HCT116 (cell line): ENCODE results near the gene BMERB1. TPM values are rescaled to one million over a fixed set of nuclear protein-coding genes. Genes with fewer than 3 reads are reported as not detected.

Experiments
- ATAC-seq: fragments of 200-7000 bp; cut with Tn5 transposase; 2 replicates; pipeline ENCODE4 v1.9.1; 2020; ENCODE audit warnings: mild to moderate bottlenecking, moderate library complexity
- BruUV-seq: library from RNA; stranded (reverse); fragments of 400-500 nt; replicated peaks from 2 replicates; lab custom pipeline; 2021; lab: Mats Ljungman, UMichigan
- CTCF ChIA-PET: fragments of 300-600 bp; sonication (Branson Sonifier 250); formaldehyde crosslinking; loops from one replicate; lab custom pipeline; 2021; ENCODE audit warnings: antibody characterized with exemption; lab: Charles Lee
- POLR2A ChIA-PET: fragments of 300-600, 350-600 bp; sonication (Branson Sonifier 250); formaldehyde crosslinking; loops from one replicate; lab custom pipeline; 2021; ENCODE audit warnings: antibody characterized with exemption; lab: Charles Lee
- RAD21 ChIA-PET, 2 experiments: fragments of 300-600 bp; sonication (Branson Sonifier 250); formaldehyde crosslinking; loops; one replicate each; lab custom pipeline; 2023; ENCODE audit warnings: low total read pairs in 2 of 2; ENCODE audit not compliant: uncharacterized antibody in 2 of 2, unreplicated experiment in 2 of 2, low non-redundant PET in 1 of 2; lab: Charles Lee
- DNase-seq: peaks from one replicate; pipeline ENCODE4 v3.0.0-alpha.2; 2010; ENCODE audit warnings: low read depth, low spot score
- H2AFZ ChIP-seq: fragments of 200-600 bp; shearing (Covaris generic), sonication (generic); 2 replicates; pipeline ENCODE4 v1.6.1; 2017; ENCODE audit warnings: low read depth, mixed run types, mixed read lengths, antibody characterized with exemption, low read length; ENCODE audit not compliant: poor library complexity, severe bottlenecking
- H3K27ac ChIP-seq: 2 replicates; pipeline ENCODE4 v1.5.1; 2012; ENCODE audit warnings: low read depth, low read length
- H3K27me3 ChIP-seq: fragments of 200-600 bp; sonication (generic); 2 replicates; pipeline ENCODE4 v1.6.1; 2016; ENCODE audit warnings: mixed run types, low read length, mixed read lengths; ENCODE audit not compliant: insufficient read depth
- H3K36me3 ChIP-seq, 2 experiments: fragments of 200-500 bp in 1 of 2; fragments of 200-600 bp in 1 of 2; sonication (Bioruptor generic) in 1 of 2; sonication (generic) in 1 of 2; 2 replicates each; pipeline versions ENCODE4 v1.5.1 to v1.6.1; 2014 to 2016; ENCODE audit warnings: low read length in 2 of 2, inconsistent platforms in 1 of 2, mixed read lengths in 1 of 2, mixed run types in 1 of 2; ENCODE audit not compliant: insufficient read depth in 2 of 2, control insufficient read depth in 1 of 2
- H3K4me1 ChIP-seq, 2 experiments: fragments of 200-600 bp in 1 of 2; sonication (generic) in 1 of 2; 2 replicates each; pipeline versions ENCODE4 v1.5.1 to v1.6.1; 2012 to 2017; ENCODE audit warnings: low read length in 2 of 2, inconsistent platforms in 1 of 2, mild to moderate bottlenecking in 1 of 2, mixed read lengths in 1 of 2, mixed run types in 1 of 2, moderate library complexity in 1 of 2; ENCODE audit not compliant: insufficient read depth in 2 of 2, control insufficient read depth in 1 of 2
- H3K4me2 ChIP-seq: fragments of 200-600 bp; sonication (generic); 2 replicates; pipeline ENCODE4 v1.6.1; 2017; ENCODE audit warnings: mixed run types, low read length, mixed read lengths
- H3K4me3 ChIP-seq, 2 experiments: fragments of 200-600 bp in 1 of 2; sonication (generic) in 1 of 2; replicated peaks in 1 of 2; 2 replicates each; pipeline ENCODE4 v1.5.1; 2011 to 2016; ENCODE audit warnings: low read length in 2 of 2, control low read depth in 1 of 2, low read depth in 1 of 2, mild to moderate bottlenecking in 1 of 2, mixed read lengths in 1 of 2, mixed run types in 1 of 2
- H3K79me2 ChIP-seq: fragments of 200-600 bp; sonication (generic); 2 replicates; pipeline ENCODE4 v1.6.1; 2017; ENCODE audit warnings: mild to moderate bottlenecking, mixed run types, low read length, moderate library complexity, mixed read lengths; ENCODE audit not compliant: insufficient read depth
- H3K9ac ChIP-seq: fragments of 200-600 bp; sonication (generic); 2 replicates; pipeline ENCODE4 v1.6.1; 2016; ENCODE audit warnings: low read length, mixed read lengths
- H3K9me2 ChIP-seq: fragments of 200-600 bp; sonication (generic), shearing (Covaris generic); 2 replicates; pipeline ENCODE4 v1.6.1; 2017; ENCODE audit warnings: mixed run types, mild to moderate bottlenecking, moderate library complexity; ENCODE audit not compliant: insufficient read depth
- H3K9me3 ChIP-seq, 2 experiments: fragments of 200-500 bp in 1 of 2; fragments of 200-600 bp in 1 of 2; sonication (Bioruptor generic) in 1 of 2; sonication (generic) in 1 of 2; 2 replicates each; pipeline ENCODE4 v1.6.1; 2014 to 2017; ENCODE audit warnings: low read length in 2 of 2, mixed read lengths in 2 of 2, inconsistent platforms in 1 of 2, low read depth in 1 of 2, mild to moderate bottlenecking in 1 of 2, mixed run types in 1 of 2, moderate library complexity in 1 of 2; ENCODE audit not compliant: control insufficient read depth in 1 of 2, insufficient read depth in 1 of 2
- H4K20me1 ChIP-seq: fragments of 200-600 bp; sonication (generic), shearing (Covaris generic); 2 replicates; pipeline ENCODE4 v1.6.1; 2017; ENCODE audit warnings: mixed run types, mild to moderate bottlenecking, moderate library complexity; ENCODE audit not compliant: insufficient read depth
- CEBPB ChIP-seq: IDR thresholded peaks from 2 replicates; pipeline ENCODE4 v1.6.1; 2012; ENCODE audit warnings: low read depth
- EGR1 ChIP-seq: IDR thresholded peaks from 2 replicates; pipeline ENCODE4 v1.6.1; 2012; ENCODE audit warnings: low read depth
- ELF1 ChIP-seq: IDR thresholded peaks from 2 replicates; pipeline ENCODE4 v1.6.1; 2012; ENCODE audit warnings: low read depth, borderline replicate concordance
- EZH2 ChIP-seq: fragments of 200-600 bp; sonication (generic); IDR thresholded peaks from 2 replicates; pipeline ENCODE4 v1.6.1; 2017; ENCODE audit warnings: antibody characterized with exemption, mixed run types
- EZH2phosphoT487 ChIP-seq: fragments of 200-600 bp; IDR thresholded peaks from 2 replicates; pipeline ENCODE4 v1.6.1; 2018; ENCODE audit warnings: antibody characterized with exemption, borderline replicate concordance
- FOSL1 ChIP-seq: IDR thresholded peaks from 2 replicates; pipeline ENCODE4 v1.6.1; 2012; ENCODE audit warnings: low read depth
- JUND ChIP-seq: IDR thresholded peaks from 2 replicates; pipeline ENCODE4 v1.6.1; 2012
- POLR2AphosphoS5 ChIP-seq: IDR thresholded peaks from 2 replicates; pipeline ENCODE4 v1.6.1; 2011; ENCODE audit warnings: mild to moderate bottlenecking, low read depth, low read length, moderate library complexity
- RAD21 ChIP-seq: IDR thresholded peaks from 2 replicates; pipeline ENCODE4 v1.6.1; 2012; ENCODE audit warnings: low read depth, mild to moderate bottlenecking
- SIN3A ChIP-seq: IDR thresholded peaks from 2 replicates; pipeline ENCODE4 v1.6.1; 2012; ENCODE audit warnings: low read depth
- SP1 ChIP-seq: IDR thresholded peaks from 2 replicates; pipeline ENCODE4 v1.6.1; 2012; ENCODE audit warnings: low read depth
- SRF ChIP-seq: IDR thresholded peaks from 2 replicates; pipeline ENCODE4 v1.6.1; 2012; ENCODE audit warnings: low read depth
- TCF7L2 ChIP-seq: IDR thresholded peaks from 2 replicates; pipeline ENCODE4 v1.7.0; 2011; ENCODE audit warnings: borderline replicate concordance, inconsistent platforms; ENCODE audit not compliant: insufficient read depth, insufficient read length; ENCODE audit errors: extremely low read depth
- YY1 ChIP-seq: IDR thresholded peaks from 2 replicates; pipeline ENCODE4 v1.6.1; 2011; ENCODE audit warnings: low read length, low read depth, moderate library complexity, mild to moderate bottlenecking; ENCODE audit not compliant: insufficient replicate concordance; ENCODE audit errors: extremely low read depth
- ZFX ChIP-seq: fragments of 450-650 bp; IDR thresholded peaks from 2 replicates; pipeline ENCODE4 v1.6.1; 2017
- ZNF274 ChIP-seq: fragments of 200-500 bp; sonication (Bioruptor generic); IDR thresholded peaks from 2 replicates; pipeline ENCODE4 v1.6.1; 2014; ENCODE audit warnings: mild to moderate bottlenecking, low read depth, low read length, inconsistent platforms
- intact Hi-C: fragments of 100-400 bp; cut with micrococcal nuclease; formaldehyde crosslinking; loops from 2 replicates; pipeline ENCODE4 v1.10.0; 2022
- total RNA-seq: library from RNA; stranded (reverse); gene quantifications from one replicate; pipeline ENCODE4 v1.2.1, GENCODE V29; 2021; ENCODE audit not compliant: unreplicated experiment
- TF ChIP-seq, protein P1 (sequence below): IDR thresholded peaks from 2 replicates; pipeline ENCODE4 v1.6.1; 2012; ENCODE audit warnings: low read depth

BMERB1 gene
- total RNA-seq, 1 experiment from 2014 or later: 43.6 TPM

DNA sequence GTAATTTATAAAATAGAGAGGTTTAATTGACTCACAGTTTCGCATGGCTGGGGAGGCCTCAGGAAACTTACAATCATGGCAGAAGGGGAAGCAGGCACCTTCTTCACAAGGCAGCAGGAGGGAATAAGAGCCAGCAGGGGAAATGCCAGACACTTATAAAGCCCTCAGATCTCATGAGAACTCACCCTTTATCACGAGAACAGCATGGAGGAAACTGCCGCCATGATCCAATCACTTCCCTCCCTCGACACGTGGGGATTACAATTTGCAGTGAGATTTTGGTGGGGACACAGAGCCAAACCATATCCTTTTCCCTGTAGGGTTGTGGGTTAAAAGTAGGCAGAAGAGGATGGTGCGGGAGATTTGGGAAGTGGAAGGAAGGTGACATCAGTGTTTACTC lies 101.4 kb downstream of the BMERB1 start:
- no peak overlapping the region for H3K4me3 ChIP-seq
- DNase-seq: no peak
- no peak overlapping the region for H3K4me2 ChIP-seq
- RAD21 ChIA-PET: no interaction called here
- no peak for ATAC-seq
- TF ChIP-seq ZNF274: no peak
- TF ChIP-seq YY1: no peak
- TF ChIP-seq JUND: no peak
- no peak for TF ChIP-seq CEBPB
- TF ChIP-seq SP1: no peak
- no peak overlapping the region for H3K9ac ChIP-seq
- H3K27me3 ChIP-seq: no peaks in the 10 kb centered on the region
- CTCF ChIA-PET: interaction anchor here (2.4 kb wide), 1 partner anchor 15 kb away, joined by 8 read pairs; no protein-coding TSS in a partner anchor
- no peak overlapping the region for H2AFZ ChIP-seq
- no peaks in the 10 kb centered on the region for H3K9me3 ChIP-seq
- intact Hi-C loops: no loop called here
- H3K9me2 ChIP-seq: no peaks in the 10 kb centered on the region
- no peaks in the 10 kb centered on the region for H3K79me2 ChIP-seq
- peaks cover 2 to 11% of the 10 kb centered on the region in 2 experiments; a peak in 3 of 4 replicates for H3K4me1 ChIP-seq
- no peaks in the 10 kb centered on the region for H4K20me1 ChIP-seq
- H3K36me3 ChIP-seq: no peaks in the 10 kb centered on the region
- POLR2A ChIA-PET: no interaction called here
- no peak overlapping the region for H3K27ac ChIP-seq
- no TSS peak for BruUV-seq

DNA sequence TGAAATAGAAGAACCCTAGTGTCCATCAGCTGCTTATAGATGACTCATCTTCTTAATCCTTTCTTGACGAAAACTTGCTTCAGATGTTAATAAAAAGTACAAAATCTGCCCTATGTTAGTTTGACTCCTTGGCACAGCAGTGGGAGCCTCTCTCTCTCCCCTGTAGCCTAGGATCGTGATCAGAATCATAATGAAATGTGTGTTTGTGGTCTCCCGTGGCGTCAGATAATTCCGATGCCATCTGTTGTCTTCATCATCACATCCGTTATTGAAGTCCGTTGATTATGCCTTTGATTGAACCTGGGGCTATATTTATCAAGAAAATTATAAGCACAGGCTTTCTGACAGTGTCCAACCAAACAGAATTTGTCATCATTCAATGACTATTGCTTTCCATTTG lies 102.5 kb downstream of the BMERB1 start:
- ATAC-seq (no peak), DNase-seq (no peak)
- H2AFZ ChIP-seq: no peak overlapping the region
- H4K20me1 ChIP-seq: no peaks in the 10 kb centered on the region
- no peaks in the 10 kb centered on the region for H3K27me3 ChIP-seq
- no peak overlapping the region for H3K9ac ChIP-seq
- no peaks in the 10 kb centered on the region for H3K9me2 ChIP-seq
- H3K79me2 ChIP-seq: no peaks in the 10 kb centered on the region
- RAD21 ChIA-PET: no interaction called here
- POLR2A ChIA-PET: no interaction called here
- H3K36me3 ChIP-seq: no peaks in the 10 kb centered on the region
- no peak overlapping the region for H3K4me2 ChIP-seq
- intact Hi-C loops: no loop called here
- no TSS peak for BruUV-seq
- no peak overlapping the region for H3K27ac ChIP-seq
- no peaks in the 10 kb centered on the region for H3K9me3 ChIP-seq
- no peak overlapping the region for H3K4me3 ChIP-seq
- CTCF ChIA-PET: no interaction called here
- peaks cover 2 to 11% of the 10 kb centered on the region in 2 experiments; a peak in 3 of 4 replicates for H3K4me1 ChIP-seq
- no peak for TF ChIP-seq CEBPB
- no peak for TF ChIP-seq EGR1
- no peak for TF ChIP-seq EZH2
- no peak for TF ChIP-seq YY1
- no peak for TF ChIP-seq FOSL1
- TF ChIP-seq TCF7L2: no peak
- no peak for TF ChIP-seq JUND
- TF ChIP-seq SP1: no peak
- TF ChIP-seq ELF1: no peak
- TF ChIP-seq ZFX: no peak
- TF ChIP-seq RAD21: no peak
- no peak for TF ChIP-seq POLR2AphosphoS5
- TF ChIP-seq SIN3A: no peak
- no peak for TF ChIP-seq EZH2phosphoT487
- TF ChIP-seq SRF: no peak
- TF ChIP-seq, protein P1, sequence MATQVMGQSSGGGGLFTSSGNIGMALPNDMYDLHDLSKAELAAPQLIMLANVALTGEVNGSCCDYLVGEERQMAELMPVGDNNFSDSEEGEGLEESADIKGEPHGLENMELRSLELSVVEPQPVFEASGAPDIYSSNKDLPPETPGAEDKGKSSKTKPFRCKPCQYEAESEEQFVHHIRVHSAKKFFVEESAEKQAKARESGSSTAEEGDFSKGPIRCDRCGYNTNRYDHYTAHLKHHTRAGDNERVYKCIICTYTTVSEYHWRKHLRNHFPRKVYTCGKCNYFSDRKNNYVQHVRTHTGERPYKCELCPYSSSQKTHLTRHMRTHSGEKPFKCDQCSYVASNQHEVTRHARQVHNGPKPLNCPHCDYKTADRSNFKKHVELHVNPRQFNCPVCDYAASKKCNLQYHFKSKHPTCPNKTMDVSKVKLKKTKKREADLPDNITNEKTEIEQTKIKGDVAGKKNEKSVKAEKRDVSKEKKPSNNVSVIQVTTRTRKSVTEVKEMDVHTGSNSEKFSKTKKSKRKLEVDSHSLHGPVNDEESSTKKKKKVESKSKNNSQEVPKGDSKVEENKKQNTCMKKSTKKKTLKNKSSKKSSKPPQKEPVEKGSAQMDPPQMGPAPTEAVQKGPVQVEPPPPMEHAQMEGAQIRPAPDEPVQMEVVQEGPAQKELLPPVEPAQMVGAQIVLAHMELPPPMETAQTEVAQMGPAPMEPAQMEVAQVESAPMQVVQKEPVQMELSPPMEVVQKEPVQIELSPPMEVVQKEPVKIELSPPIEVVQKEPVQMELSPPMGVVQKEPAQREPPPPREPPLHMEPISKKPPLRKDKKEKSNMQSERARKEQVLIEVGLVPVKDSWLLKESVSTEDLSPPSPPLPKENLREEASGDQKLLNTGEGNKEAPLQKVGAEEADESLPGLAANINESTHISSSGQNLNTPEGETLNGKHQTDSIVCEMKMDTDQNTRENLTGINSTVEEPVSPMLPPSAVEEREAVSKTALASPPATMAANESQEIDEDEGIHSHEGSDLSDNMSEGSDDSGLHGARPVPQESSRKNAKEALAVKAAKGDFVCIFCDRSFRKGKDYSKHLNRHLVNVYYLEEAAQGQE: no peak
